ENCODE data around the gene PRKG1.

DNA sequence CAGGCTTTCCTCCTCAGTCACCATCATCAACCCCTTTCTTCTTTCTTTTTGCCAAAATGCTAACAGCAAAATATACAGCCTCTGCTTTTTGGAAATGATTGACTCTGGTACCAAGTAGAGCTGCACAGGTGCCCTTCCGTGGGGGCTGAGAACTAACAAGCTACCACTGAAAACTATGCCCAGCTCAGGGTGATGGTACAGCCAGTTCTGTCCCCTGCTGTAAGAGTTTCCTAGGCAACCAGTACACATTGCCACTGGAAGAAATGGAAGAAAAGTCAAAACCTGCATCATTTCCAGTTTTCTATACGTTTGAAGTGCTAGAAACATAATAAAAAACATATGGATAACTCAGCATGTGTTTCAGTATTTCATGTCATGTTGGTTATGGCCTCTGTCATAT, 297.5 kb downstream of the PRKG1 start:
- TF ChIP-seq, protein P1, sequence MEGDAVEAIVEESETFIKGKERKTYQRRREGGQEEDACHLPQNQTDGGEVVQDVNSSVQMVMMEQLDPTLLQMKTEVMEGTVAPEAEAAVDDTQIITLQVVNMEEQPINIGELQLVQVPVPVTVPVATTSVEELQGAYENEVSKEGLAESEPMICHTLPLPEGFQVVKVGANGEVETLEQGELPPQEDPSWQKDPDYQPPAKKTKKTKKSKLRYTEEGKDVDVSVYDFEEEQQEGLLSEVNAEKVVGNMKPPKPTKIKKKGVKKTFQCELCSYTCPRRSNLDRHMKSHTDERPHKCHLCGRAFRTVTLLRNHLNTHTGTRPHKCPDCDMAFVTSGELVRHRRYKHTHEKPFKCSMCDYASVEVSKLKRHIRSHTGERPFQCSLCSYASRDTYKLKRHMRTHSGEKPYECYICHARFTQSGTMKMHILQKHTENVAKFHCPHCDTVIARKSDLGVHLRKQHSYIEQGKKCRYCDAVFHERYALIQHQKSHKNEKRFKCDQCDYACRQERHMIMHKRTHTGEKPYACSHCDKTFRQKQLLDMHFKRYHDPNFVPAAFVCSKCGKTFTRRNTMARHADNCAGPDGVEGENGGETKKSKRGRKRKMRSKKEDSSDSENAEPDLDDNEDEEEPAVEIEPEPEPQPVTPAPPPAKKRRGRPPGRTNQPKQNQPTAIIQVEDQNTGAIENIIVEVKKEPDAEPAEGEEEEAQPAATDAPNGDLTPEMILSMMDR (IDR thresholded peaks at IDR 0.05): no peak
- TF ChIP-seq EZH2 (IDR thresholded peaks at IDR 0.05): no peak
- no peak for TF ChIP-seq EZH2phosphoT487 (IDR thresholded peaks at IDR 0.05)
